ENCODE results near the gene CD164L2.

DNA sequence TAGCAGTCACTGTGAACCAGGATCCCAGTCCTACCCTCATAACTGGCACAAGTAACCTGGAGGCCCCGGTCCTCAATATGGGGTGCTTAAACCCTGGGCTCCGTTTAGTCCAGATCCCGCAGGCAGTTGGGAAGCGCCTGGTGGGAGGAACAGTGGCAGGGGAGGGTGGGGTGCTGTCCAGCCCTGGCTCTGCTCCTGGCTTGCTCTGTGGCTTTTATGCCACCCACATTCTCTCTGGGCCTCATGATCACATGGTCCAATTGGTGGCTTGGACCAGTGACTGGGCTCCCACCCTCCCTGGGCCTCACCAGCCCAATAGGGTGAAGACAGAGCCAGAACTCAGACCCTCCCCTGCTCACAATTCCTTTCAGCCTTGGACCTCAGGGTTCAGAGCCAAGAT is 2.9 kb downstream of the CD164L2 start:
- TF ChIP-seq ZFP30 (CRISPR knock-in tag; IDR thresholded peaks at IDR 0.05) = no peak
- TF ChIP-seq, protein P1, sequence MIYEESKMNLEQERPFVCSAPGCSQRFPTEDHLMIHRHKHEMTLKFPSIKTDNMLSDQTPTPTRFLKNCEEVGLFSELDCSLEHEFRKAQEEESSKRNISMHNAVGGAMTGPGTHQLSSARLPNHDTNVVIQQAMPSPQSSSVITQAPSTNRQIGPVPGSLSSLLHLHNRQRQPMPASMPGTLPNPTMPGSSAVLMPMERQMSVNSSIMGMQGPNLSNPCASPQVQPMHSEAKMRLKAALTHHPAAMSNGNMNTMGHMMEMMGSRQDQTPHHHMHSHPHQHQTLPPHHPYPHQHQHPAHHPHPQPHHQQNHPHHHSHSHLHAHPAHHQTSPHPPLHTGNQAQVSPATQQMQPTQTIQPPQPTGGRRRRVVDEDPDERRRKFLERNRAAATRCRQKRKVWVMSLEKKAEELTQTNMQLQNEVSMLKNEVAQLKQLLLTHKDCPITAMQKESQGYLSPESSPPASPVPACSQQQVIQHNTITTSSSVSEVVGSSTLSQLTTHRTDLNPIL (CRISPR knock-in tag; IDR thresholded peaks at IDR 0.05; ENCODE audit: low read depth) = no peak
